OCI-LY1 (cell line): ENCODE measurements around the gene DCX.

ENCODE experiments used
- H2AFZ ChIP-seq: fragments of 200-600 bp; sonication (generic), shearing (Covaris generic); 2 replicates; pipeline ENCODE4 v1.6.0; 2014; ENCODE audit warnings: antibody characterized with exemption, mild to moderate bottlenecking, low read length
- H3F3A ChIP-seq: fragments of 200-600 bp; sonication (generic), shearing (Covaris generic); 2 replicates; pipeline ENCODE4 v1.6.0; 2014; ENCODE audit warnings: mild to moderate bottlenecking, antibody characterized with exemption, low read length, moderate library complexity; ENCODE audit not compliant: insufficient read depth
- H3K27ac ChIP-seq: fragments of 200-600 bp; sonication (generic); 2 replicates; pipeline ENCODE4 v1.5.1; 2014; ENCODE audit warnings: low read length, mixed run types, mild to moderate bottlenecking, low read depth; ENCODE audit not compliant: poor library complexity, severe bottlenecking
- H3K27me3 ChIP-seq: fragments of 200-600 bp; sonication (generic); 2 replicates; pipeline ENCODE4 v1.6.0; 2014; ENCODE audit warnings: antibody characterized with exemption, mild to moderate bottlenecking, low read length, moderate library complexity; ENCODE audit not compliant: insufficient read depth
- H3K36me3 ChIP-seq: fragments of 200-600 bp; sonication (generic); 2 replicates; pipeline ENCODE4 v1.6.1; 2014; ENCODE audit warnings: mild to moderate bottlenecking, antibody characterized with exemption, low read length, moderate library complexity, mixed read lengths; ENCODE audit not compliant: insufficient read depth
- H3K4me1 ChIP-seq: fragments of 200-600 bp; sonication (generic); 2 replicates; pipeline ENCODE4 v1.5.1; 2014; ENCODE audit warnings: mild to moderate bottlenecking, low read length, moderate library complexity; ENCODE audit not compliant: insufficient read depth, severe bottlenecking
- H3K4me2 ChIP-seq: fragments of 200-600 bp; sonication (generic), shearing (Covaris generic); 2 replicates; pipeline ENCODE4 v1.6.1; 2014; ENCODE audit warnings: low read length
- H3K4me3 ChIP-seq: fragments of 200-600 bp; sonication (generic); 2 replicates; pipeline ENCODE4 v1.5.1; 2014; ENCODE audit warnings: low read length, low read depth, mild to moderate bottlenecking, mixed read lengths; ENCODE audit not compliant: poor library complexity, severe bottlenecking
- H3K79me2 ChIP-seq: fragments of 200-600 bp; shearing (Covaris generic); 2 replicates; pipeline ENCODE4 v1.6.1; 2016; ENCODE audit warnings: mixed run types, low read length, mixed read lengths; ENCODE audit not compliant: insufficient read depth
- H3K9ac ChIP-seq: fragments of 200-600 bp; sonication (generic), shearing (Covaris generic); 2 replicates; pipeline ENCODE4 v1.6.1; 2014; ENCODE audit warnings: mild to moderate bottlenecking, low read length, mixed read lengths
- H3K9me2 ChIP-seq: fragments of 200-600 bp; sonication (generic), shearing (Covaris generic); 2 replicates; pipeline ENCODE4 v1.6.1; 2014; ENCODE audit warnings: low read depth, mild to moderate bottlenecking, low read length, mixed read lengths
- H3K9me3 ChIP-seq: fragments of 200-600 bp; shearing (Covaris generic); 2 replicates; pipeline ENCODE4 v1.6.1; 2014; ENCODE audit warnings: low read length, mixed read lengths
- H4K20me1 ChIP-seq: fragments of 200-600 bp; sonication (generic), shearing (Covaris generic); 2 replicates; pipeline ENCODE4 v1.6.0; 2016; ENCODE audit warnings: mild to moderate bottlenecking, low read length; ENCODE audit not compliant: insufficient read depth
- EZH2 ChIP-seq: fragments of 200-600 bp; sonication (generic), shearing (Covaris generic); IDR thresholded peaks from 2 replicates; pipeline ENCODE4 v1.8.0; 2017; ENCODE audit warnings: borderline replicate concordance, mixed run types, mild to moderate bottlenecking, antibody characterized with exemption, low read length, moderate library complexity, mixed read lengths
- TF ChIP-seq, protein P1 (sequence below): fragments of 200-600 bp; sonication (generic), shearing (Covaris generic); IDR thresholded peaks from 2 replicates; pipeline ENCODE4 v1.5.1; 2017; ENCODE audit warnings: mild to moderate bottlenecking, antibody characterized with exemption, low read length, moderate library complexity, mixed read lengths

The DCX gene

DNA sequence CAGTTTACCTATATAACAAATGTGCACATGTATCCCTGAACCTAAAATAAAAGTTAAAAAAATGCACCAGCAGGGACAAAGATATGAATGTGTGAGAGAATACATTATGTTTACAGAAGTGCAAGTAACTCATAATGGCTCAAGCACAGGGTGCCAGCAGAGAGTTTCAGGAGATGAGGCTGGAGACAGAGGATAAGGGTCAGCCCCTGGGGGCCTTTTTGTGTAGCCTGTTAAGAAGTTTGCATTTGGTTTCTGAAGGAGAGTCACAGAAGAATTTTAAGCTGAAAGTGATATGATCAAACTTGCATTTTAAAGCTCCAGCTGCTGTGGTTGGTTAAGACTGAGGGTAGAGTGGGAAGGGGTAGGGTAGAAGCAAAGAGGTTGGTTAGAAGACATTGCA, 93.1 kb downstream of the DCX start:
- Histone ChIP-seq H3K4me2 (no peak overlapping the region), H4K20me1 (no peaks in the 10 kb centered on the region), H3F3A (no peaks in the 10 kb centered on the region), H3K4me1 (no peaks in the 10 kb centered on the region), H2AFZ (no peak overlapping the region), H3K36me3 (no peaks in the 10 kb centered on the region), H3K9me3 (no peaks in the 10 kb centered on the region), H3K27me3 (no peaks in the 10 kb centered on the region), H3K79me2 (no peaks in the 10 kb centered on the region), H3K27ac (no peak overlapping the region), H3K9me2 (no peaks in the 10 kb centered on the region), H3K9ac (no peak overlapping the region), H3K4me3 (no peak overlapping the region)
- TF ChIP-seq, protein P1, sequence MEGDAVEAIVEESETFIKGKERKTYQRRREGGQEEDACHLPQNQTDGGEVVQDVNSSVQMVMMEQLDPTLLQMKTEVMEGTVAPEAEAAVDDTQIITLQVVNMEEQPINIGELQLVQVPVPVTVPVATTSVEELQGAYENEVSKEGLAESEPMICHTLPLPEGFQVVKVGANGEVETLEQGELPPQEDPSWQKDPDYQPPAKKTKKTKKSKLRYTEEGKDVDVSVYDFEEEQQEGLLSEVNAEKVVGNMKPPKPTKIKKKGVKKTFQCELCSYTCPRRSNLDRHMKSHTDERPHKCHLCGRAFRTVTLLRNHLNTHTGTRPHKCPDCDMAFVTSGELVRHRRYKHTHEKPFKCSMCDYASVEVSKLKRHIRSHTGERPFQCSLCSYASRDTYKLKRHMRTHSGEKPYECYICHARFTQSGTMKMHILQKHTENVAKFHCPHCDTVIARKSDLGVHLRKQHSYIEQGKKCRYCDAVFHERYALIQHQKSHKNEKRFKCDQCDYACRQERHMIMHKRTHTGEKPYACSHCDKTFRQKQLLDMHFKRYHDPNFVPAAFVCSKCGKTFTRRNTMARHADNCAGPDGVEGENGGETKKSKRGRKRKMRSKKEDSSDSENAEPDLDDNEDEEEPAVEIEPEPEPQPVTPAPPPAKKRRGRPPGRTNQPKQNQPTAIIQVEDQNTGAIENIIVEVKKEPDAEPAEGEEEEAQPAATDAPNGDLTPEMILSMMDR = no peak
- no peak for TF ChIP-seq EZH2

DNA sequence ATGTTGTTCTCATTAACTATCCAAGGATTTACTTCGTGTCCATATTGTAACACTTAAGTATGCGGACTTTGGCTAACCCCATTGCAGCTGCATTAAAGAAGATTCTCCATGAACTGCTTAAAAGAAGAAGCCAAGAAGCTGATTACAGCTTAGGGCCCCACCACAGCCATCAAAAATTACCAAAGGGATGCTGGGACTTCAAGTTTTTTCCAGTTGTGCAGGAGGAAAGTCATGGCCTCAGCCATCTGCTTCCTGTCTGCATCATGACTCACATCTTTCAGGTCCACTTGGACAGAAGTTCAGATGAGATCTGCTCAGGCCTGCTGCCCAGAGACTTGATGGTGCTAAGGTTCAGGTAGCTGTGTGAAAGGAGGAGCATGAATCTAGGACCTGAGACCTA, 102.9 kb downstream of the DCX start:
- Histone ChIP-seq H3K4me2 (no peak overlapping the region), H3K27ac (no peak overlapping the region), H3K9ac (no peak overlapping the region), H3K27me3 (no peaks in the 10 kb centered on the region), H3K4me3 (no peak overlapping the region), H3K4me1 (no peaks in the 10 kb centered on the region), H2AFZ (no peak overlapping the region), H4K20me1 (no peaks in the 10 kb centered on the region), H3K9me2 (no peaks in the 10 kb centered on the region), H3F3A (no peaks in the 10 kb centered on the region), H3K9me3 (no peaks in the 10 kb centered on the region), H3K36me3 (no peaks in the 10 kb centered on the region), H3K79me2 (no peaks in the 10 kb centered on the region)
- TF ChIP-seq EZH2 = no peak
- TF ChIP-seq, protein P1 = no peak

DNA sequence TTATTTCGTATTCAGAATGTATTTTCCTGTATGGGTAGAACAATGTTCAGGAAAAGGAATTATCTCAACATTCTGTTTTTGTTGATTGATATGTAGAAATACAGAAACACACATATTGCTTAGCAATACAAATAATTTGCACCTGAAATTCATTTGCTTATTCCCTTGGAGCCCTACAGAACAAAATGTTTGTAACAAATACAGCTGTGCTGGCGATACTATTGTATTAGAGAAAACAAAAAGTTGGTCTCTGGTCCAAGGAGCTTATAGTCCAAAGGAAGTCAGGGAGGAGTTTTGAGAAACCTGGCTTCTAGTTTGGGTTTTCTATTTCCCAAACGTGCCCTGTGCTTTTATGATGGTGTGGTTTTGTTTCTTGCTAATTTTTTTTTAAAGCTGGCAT, 104.0 kb downstream of the DCX start:
- Histone ChIP-seq H4K20me1 (no peaks in the 10 kb centered on the region), H3K27ac (no peak overlapping the region), H3K4me3 (no peak overlapping the region), H3K9me2 (no peaks in the 10 kb centered on the region), H3K9me3 (no peaks in the 10 kb centered on the region), H2AFZ (no peak overlapping the region), H3K4me2 (no peak overlapping the region), H3F3A (no peaks in the 10 kb centered on the region), H3K4me1 (no peaks in the 10 kb centered on the region), H3K27me3 (no peaks in the 10 kb centered on the region), H3K79me2 (no peaks in the 10 kb centered on the region), H3K9ac (no peak overlapping the region), H3K36me3 (no peaks in the 10 kb centered on the region)
- TF ChIP-seq EZH2 = no peak
- TF ChIP-seq, protein P1 = no peak
